Testis (tissue), 2 donors: Measurements from ENCODE around the gene LONRF2.

ENCODE experiments used
- POLR2A ChIP-seq: fragments of 450-650 bp; IDR thresholded peaks from one replicate; pipeline ENCODE4 v1.6.1; 2017; ENCODE audit warnings: antibody characterized with exemption, mild to moderate bottlenecking, moderate library complexity
- TF ChIP-seq, protein P1 (sequence below), 3 experiments: fragments of 450-650 bp in 2 of 3; fragments of 200-600 bp in 1 of 3; sonication (generic) in 1 of 3; IDR thresholded peaks; one replicate each; pipeline ENCODE4 v1.5.1; 2016 to 2019; ENCODE audit warnings: antibody characterized with exemption in 3 of 3, mild to moderate bottlenecking in 2 of 3, moderate library complexity in 1 of 3

DNA sequence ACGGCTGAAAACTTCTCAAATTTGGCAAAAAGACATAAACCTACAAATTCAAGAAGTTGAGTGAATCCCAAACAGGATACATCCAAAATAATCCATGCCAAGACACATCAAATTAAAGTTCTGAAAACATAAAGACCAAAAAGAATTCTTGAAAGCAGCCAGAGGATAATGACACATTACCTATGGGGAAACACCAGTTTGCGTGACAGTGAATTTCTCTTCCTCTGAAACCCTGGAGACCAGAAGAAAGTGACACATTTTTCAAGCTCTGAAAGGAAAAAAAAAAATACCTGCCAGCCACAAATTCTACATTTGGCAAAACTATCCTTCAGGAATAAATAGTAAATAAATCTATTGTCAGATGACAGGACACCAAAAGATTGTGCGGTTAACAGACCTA, 93.9 kb downstream of the LONRF2 start:
- TF ChIP-seq, protein P1, sequence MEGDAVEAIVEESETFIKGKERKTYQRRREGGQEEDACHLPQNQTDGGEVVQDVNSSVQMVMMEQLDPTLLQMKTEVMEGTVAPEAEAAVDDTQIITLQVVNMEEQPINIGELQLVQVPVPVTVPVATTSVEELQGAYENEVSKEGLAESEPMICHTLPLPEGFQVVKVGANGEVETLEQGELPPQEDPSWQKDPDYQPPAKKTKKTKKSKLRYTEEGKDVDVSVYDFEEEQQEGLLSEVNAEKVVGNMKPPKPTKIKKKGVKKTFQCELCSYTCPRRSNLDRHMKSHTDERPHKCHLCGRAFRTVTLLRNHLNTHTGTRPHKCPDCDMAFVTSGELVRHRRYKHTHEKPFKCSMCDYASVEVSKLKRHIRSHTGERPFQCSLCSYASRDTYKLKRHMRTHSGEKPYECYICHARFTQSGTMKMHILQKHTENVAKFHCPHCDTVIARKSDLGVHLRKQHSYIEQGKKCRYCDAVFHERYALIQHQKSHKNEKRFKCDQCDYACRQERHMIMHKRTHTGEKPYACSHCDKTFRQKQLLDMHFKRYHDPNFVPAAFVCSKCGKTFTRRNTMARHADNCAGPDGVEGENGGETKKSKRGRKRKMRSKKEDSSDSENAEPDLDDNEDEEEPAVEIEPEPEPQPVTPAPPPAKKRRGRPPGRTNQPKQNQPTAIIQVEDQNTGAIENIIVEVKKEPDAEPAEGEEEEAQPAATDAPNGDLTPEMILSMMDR (IDR thresholded peaks at IDR 0.05), result no peak
- no peak for TF ChIP-seq POLR2A
